Endometrial microvascular endothelial cells (primary cell): ENCODE data around the gene SLC12A2. TPM values are rescaled to one million over a fixed set of nuclear protein-coding genes. Genes with fewer than 3 reads are reported as not detected.

ENCODE experiments used
- in situ Hi-C: cut with HindIII; loops from 2 replicates; pipeline ENCODE4 v1.10.0; 2017; ENCODE audit warnings: low sequenced_read_pairs, low pct_unique_long_range_greater_than_20kb; ENCODE audit errors: inconsistent ontology term
- total RNA-seq: library from RNA; depleted of rRNA; stranded (reverse); fragments of >200 nt; gene quantifications from one replicate; pipeline ENCODE4 v1.2.3, GENCODE V29; 2015; ENCODE audit errors: inconsistent ontology term

The SLC12A2 gene
- total RNA-seq, 1 donor from 2014 or later, result 24.2 TPM

DNA sequence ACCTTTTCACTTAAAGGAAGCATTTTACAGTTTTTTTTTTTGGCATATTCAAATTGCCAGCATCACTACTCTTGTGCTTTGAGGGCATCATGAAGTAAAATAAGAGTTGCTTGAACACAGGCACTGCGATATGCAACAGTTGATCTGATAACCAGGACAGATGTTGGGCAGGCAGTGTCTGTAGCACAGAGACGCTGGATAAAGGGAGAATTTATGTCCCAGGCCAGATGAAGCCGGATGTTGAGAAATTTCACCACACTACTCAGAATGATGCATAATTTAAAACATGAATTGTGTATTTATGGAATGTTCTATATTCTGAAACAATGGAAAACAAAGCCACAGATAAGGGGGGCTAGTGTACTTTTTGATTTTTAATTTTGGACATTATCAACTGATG is 71.4 kb downstream of the SLC12A2 start:
- in situ Hi-C loops, result no loop called here

DNA sequence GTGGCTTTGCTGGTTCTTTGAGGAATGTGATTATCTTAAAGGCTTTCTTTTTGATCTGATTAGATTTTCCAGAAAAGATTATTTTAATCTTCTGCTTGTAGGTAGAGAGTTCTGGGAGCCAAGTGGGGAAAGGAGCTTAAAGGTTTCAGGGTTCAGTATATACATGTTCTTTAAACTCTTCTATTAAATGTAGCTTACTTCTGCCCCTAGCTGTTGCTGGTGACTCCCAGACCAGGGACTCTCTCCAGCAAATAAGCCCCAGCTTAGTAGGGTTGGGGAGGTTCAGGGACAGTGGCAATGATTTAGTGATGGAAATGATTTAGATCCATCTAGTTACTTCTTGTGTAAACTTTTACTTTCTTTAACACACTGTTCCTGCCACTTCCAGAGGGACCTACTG is 72.2 kb downstream of the SLC12A2 start:
- in situ Hi-C loops, result no loop called here

DNA sequence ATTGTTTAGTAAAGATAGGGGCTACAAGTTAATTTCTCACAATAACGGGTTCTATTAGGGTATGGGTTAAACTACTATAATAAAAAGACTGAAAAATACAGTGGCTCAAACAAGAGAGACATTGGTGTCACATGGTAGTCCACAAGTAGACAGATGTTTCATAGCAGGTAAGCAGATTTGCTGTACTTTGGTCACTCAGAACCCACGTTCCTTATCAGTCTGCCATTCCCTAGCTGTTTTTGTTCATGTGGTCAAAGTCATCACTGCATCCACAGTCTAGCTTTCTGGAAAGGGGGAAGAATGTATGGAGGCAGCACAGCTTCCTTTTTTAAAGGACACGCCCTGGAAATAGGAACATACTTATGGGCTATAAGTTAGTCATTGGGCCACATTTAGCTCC is 73.0 kb downstream of the SLC12A2 start:
- in situ Hi-C loops, result no loop called here

DNA sequence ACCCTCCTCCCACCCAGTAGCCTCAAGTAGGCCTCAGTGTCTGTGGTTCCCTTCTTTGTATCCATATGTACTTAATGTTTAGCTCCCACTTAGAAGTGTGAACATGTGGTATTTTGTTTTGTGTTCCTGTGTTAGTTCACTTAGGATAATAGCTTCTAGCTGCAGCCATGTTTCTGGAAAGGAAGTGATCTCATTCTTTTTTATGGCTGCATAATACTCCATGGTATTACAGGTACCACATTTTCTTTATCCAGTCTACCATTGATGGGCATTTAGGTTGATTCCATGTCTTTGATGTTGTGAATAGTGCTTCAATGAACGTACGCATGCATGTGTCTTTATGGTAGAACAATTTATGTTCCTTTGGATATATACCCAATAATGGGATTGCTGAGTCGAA is 74.8 kb downstream of the SLC12A2 start:
- in situ Hi-C loops, result no loop called here

DNA sequence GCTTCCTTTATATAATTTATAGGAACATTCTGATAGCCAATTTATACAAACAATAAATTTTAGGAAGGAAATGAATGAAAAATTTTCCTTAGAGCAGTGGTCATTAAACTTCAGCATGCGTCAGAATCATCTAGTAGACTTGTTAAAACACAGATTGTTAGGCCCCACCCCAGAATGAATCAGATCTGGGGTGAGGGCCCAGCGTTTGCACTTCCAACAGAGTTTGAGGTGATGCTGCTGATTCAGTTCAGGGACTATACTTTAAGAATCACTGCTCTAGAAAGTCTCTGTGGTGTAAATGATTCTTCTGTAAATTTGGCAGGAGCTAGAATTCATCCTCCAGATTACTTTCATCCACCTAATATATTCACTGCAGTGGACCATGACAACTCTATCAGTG is 80.4 kb downstream of the SLC12A2 start:
- in situ Hi-C loops, result no loop called here

DNA sequence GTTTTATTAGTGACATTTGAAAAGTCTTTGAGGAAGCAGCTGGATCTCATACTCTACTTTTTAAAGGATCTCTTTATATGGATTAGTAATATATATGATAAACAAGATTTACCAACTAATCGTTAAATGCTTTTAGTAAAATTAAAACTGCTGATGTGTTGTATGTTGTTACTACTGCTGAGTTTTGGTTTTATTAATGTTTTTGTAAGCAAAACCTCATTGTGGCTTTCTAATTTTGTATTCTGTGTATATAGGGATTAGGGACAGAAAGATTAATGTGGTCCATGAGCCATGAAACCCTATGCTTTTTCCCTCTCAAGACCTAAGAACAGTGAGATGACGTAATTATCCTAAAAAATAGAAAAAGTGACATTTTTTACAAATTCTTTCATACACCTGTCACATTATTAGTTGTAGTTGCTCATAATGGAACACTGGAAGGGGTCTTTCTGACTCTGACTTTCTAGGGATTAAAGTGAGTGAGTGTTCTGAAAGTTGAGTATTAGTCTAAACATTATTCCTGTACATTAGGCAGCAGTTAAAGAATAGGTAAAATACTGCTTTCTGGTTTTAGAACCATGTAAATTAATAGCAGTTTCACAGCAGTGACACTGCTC is 85.9 kb downstream of the SLC12A2 start:
- in situ Hi-C loops, result no loop called here

DNA sequence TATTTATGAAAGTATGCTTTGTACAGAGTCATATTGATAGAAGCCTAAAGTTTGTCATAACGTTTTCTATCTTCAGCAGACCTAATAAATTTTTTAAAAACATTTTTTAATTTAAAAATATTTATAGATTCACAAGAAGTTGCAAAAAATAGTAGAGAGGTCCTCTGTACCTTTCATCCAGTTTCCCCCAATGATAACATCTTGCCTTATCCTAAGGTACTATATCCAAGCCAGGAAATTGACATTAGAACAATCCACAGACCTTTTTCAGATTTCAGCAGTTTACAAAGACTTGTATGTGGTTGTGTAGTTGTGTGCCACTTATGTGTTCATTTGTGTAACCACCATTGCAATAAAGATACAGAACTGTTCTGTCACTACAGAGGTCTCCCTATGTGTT is 88.5 kb downstream of the SLC12A2 start:
- in situ Hi-C loops, result no loop called here

DNA sequence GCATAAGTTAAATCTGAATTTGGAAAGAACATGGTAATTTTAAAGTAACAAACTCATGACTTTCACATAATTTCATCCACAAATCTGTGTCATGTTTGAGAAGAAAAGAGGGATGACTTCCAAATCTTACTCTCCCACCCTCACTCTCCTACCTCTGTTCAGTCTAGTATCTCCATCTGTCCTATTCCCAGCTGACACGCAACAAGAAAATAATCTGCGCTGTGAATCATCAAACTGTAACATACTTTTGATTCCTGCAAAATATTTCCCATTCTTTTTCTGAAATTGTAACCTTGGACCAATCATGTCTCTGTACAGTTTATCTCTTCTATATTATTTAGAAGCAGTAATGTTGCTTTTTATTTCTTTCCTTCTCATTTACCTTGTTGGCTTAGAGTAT is 91.4 kb downstream of the SLC12A2 start:
- in situ Hi-C loops, result no loop called here

DNA sequence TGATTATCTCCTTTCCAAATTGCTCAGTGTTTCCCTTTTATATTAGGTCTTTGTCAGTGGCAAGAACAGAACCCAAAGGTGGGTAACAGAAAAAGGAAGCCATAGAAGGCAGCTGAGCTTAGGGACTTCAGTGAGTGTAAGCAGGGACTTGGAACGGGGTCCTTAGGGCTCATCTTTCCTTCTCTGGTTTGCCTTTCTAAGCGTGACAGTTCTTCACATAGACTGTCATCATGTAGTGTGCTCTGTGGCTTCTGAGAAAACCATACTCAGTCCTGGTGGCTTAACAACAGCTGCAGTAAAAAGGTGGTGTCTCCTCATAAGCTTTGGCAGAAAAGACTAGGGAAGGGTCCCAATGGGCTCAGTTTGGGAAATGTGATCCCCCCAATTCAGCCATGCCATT is 108.8 kb downstream of the SLC12A2 start:
- in situ Hi-C loops, result no loop called here

DNA sequence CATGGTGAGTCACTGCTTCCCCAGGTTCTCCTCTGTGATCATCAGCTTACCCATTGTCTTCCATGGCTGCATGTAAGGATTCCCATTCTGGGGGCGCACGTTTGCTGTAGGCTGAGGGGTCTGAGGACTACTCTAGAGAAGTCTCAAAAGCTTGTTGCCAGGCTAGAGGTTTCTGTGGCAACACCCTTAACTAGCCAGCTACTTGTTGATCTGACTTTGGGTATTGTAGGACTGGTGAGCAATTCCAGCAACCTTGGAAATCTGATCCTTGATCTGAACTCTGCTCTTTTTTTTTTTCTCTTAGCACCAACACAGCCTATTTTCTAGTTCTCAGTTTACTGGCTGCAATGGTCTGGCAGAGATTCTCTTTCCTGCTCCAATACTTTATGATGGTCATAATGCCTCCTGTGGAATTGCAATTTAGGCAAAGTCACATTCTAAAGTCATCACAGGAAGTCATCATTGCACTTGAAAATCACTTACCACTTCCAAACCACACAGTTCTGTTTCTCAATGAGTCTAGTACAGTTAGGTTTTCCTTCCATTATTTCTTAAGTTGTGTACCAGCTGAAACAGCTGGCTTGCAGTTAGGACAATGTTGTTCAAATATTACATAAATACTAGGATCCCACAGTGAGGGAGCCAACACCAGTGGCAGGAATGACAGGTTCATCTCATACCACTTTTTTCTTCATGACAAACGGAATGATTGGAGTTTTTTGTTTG is 110.3 kb downstream of the SLC12A2 start:
- in situ Hi-C loops, result no loop called here

DNA sequence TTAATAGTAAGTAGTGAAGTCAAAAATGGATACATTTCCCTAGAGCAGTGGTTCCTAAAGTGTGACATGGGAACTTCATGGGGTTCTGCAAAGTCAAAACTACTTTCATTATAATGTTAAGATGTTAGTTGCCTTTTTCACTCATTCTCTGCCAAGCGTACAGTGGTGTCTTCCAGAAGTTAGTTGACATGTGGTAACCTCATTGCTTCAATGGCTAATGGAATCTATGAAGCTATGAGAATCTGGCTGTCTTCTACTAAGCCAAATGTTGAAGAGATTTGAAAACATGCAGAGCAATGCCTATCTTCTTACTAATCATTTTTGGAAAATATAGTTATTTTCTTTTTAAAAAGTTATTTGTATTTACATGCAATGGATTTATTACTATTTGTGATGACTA is 111.8 kb downstream of the SLC12A2 start:
- in situ Hi-C loops, result no loop called here

DNA sequence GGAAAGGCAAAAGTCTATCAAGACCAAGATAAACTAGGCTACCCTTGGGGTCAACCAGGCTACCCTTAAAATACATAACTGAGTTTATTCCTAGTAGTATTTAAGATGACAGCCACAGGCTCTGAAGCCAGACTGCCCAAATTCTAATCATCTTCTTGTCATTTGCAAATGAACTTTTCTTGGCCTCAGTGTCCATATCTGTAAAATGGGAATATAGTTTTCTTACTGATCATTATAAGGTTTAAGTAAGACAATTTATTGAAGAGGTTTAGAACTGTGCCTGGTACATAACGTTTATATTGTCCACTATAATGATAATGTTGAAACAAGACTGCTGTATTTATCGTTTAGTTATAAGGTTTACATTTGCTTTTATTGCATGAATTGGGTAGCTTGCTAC is 112.5 kb downstream of the SLC12A2 start:
- in situ Hi-C loops, result no loop called here

DNA sequence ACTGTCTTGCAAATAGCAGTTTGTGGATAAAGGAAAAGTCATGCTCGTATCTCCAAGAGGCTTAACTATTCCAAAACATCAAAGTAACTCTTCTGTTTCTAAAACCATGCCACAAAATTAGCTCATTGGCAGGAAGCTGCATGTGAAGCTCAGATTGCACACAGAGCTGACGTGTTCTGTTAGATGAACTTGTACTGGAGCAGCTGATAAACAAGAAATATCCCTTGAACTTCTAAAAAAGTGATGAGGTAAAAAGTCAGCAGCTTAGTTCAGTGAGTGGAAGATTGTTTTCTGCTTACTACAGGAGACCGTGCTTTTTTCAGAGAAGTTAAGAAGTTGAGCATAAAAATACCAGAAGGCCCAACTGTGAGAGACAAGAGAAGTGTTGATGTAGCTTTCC is 113.2 kb downstream of the SLC12A2 start:
- in situ Hi-C loops, result no loop called here

DNA sequence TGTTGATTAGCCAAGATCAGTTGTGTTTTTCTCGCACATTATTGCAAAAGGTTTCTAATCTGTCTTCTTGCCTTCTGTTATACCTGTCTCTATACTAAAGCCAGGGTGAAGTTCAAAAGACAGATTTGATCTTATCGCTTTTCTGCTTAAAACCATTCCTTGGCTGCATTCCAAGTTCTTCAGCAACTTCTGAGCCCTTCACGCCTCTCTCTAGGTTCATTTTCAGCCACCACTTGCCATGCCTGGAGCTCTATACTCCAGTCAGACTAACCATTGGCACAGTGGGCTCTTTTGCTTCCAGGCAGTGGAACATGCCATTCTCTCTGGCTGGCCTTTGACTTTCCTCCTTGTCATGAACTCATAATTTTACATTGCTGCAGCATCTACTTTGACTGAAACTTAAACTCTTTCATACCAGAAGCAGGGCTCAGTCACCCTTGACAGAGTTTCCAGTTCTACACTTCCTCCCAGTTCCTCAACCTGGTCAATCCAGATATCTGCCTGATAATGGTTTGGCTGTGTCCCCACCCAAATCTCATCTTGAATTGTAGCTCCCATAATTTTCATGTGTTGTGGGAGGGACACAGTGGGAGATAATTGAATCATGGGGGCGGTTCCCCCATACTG is 114.4 kb downstream of the SLC12A2 start:
- in situ Hi-C loops, result no loop called here

DNA sequence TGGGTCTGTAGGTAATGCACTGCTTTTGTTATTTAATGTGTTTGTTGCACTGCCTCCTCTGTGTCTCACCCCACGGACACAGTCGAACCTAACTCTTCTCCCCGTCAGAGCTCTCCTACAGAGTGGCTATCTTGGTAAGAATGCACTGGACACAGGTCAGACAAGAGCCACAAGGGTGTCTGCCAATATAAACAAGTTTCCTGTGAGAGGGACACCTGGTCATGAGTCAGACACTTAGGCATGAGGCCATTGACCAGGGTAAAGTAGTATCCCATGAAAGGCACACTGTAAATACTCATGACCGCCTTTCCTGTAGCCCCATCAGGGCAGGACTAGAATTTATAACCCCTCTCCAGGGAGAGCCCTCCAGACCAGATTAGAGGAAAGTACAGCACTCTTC is 115.5 kb downstream of the SLC12A2 start:
- in situ Hi-C loops, result no loop called here

DNA sequence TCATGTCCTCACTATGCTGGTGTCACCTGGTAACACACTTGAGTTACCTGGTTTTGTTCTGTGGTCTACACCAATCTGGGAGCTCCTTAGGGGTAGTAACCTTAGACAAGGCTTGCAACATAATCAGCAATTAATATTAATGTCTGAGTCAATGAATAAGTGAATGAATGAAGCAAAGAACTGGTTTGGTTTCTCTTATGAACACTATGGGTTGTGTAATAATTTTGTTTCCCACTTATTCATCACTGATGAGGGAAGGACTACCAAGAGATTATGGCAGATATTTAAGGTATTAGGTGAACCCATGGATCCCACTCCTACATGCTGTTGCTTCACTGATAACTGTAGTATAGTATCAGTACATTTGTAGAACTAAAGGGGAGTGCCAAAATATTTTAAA is 116.0 kb downstream of the SLC12A2 start:
- in situ Hi-C loops, result no loop called here

DNA sequence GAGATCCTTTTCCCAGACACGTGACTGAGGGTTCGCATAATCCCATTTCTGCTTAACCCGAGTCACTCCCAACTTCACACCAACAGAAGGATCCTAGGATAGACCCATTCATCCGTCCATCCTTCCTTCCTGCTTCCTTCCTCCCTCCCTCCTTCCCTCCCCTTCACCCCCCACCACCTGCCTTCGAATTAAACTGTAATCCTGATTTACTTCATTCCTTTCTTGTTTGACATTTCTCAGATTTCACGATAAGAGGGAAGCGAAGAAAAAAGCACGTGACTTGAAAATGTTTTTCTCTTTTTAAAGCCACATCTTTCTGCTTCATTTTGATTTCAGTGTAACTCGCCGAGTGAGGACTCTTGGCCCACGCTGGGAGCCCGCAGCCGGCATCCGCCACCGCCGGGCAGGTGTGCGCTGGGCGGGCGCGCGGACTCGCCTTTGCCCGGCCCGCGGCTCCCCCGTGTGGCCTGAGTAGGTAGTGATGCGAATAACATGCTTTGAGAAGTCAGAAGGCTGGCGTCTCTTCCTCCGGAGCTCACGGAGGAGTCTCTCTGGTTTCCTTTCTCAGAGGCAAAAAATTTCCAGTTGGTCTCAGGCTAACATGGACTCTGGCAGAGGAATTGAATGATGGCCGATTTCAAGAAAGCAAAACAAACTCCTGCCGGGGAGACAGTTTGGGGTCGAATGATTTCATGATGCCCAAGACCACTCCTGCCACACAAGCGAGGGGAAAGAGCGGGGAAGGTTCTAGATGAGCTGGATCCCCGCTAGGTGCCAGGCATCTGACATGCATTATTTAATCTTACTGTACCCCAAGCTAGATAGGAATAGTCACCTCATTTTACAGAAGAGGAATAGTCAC is 117.7 kb downstream of the SLC12A2 start:
- in situ Hi-C loops, result no loop called here

DNA sequence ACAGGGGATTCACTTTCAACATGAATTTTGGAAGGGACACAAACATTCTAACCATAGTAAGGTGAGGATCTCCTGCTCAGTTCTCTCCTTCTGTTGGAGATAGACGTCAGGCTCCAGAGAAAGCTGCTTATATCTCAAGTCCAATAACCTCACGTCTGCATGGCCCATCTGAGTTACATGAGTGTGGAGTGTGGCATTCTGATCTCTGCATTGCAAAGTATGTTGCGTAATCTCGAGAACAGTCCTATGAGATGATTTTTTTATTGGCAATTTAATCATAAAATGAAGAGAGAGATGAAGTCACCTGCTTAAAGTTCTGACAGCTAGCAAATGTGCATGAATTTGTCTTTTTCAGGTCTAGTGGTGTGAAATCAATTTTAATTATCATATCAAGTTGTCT is 118.8 kb downstream of the SLC12A2 start:
- in situ Hi-C loops, result no loop called here

DNA sequence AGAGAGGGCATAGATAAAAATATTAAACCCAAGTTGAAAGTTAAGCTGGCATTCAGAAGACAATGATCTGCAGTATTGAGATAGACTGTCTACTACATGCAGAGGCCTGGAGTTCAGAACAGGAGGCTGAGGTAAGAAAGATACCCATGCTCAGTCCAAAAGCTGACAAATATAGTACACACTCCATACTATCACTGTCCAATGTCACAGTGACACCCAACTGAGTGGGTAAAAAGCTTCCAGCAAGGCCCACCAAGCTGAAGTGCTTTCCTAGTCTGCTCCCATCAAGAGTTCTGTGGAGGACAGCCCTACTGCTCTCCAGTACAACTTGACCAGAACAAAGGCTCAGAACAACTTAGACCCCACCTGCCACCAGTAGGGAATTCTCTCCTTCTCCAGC is 124.9 kb downstream of the SLC12A2 start:
- in situ Hi-C loops, result no loop called here
